Adipocyte (in vitro differentiated cells): Measurements from ENCODE around the gene NFASC.

Experiments
- DNase-seq: peaks from one replicate; pipeline ENCODE4 v3.0.0-alpha.2; 2015; ENCODE audit warnings: low read depth
- H3K27me3 ChIP-seq: replicated peaks from 2 replicates; pipeline ENCODE4 v1.7.0; 2013; ENCODE audit warnings: mild to moderate bottlenecking, low read length, moderate library complexity; ENCODE audit not compliant: control insufficient read depth, insufficient read depth
- H3K36me3 ChIP-seq: 2 replicates; pipeline ENCODE4 v1.7.0; 2013; ENCODE audit warnings: low read length, mild to moderate bottlenecking, moderate library complexity; ENCODE audit not compliant: control insufficient read depth, insufficient read depth, severe bottlenecking
- H3K4me1 ChIP-seq: 2 replicates; pipeline ENCODE4 v1.7.0; 2013; ENCODE audit warnings: mild to moderate bottlenecking, low read length, moderate library complexity; ENCODE audit not compliant: control insufficient read depth, insufficient read depth
- H3K4me3 ChIP-seq: 2 replicates; pipeline ENCODE4 v1.7.0; 2013; ENCODE audit warnings: mild to moderate bottlenecking, low read length, moderate library complexity
- H3K9ac ChIP-seq: 2 replicates; pipeline ENCODE4 v1.7.0; 2013; ENCODE audit warnings: mild to moderate bottlenecking, low read length, moderate library complexity
- H3K9me3 ChIP-seq: 2 replicates; pipeline ENCODE4 v1.7.0; 2013; ENCODE audit warnings: mild to moderate bottlenecking, low read length, moderate library complexity; ENCODE audit not compliant: control insufficient read depth

Gene NFASC

GRCh38 chr1:205059660-205060059, 189.0 kb downstream of the NFASC start:
- H3K9me3 ChIP-seq: no peaks in the 10 kb centered on the region
- H3K36me3 ChIP-seq: no peaks in the 10 kb centered on the region
- no peaks in the 10 kb centered on the region for H3K4me1 ChIP-seq
- no peak for DNase-seq
- no peak overlapping the region for H3K4me3 ChIP-seq
- peaks cover 42% of the 10 kb centered on the region for H3K27me3 ChIP-seq
- no peak overlapping the region for H3K9ac ChIP-seq

DNA sequence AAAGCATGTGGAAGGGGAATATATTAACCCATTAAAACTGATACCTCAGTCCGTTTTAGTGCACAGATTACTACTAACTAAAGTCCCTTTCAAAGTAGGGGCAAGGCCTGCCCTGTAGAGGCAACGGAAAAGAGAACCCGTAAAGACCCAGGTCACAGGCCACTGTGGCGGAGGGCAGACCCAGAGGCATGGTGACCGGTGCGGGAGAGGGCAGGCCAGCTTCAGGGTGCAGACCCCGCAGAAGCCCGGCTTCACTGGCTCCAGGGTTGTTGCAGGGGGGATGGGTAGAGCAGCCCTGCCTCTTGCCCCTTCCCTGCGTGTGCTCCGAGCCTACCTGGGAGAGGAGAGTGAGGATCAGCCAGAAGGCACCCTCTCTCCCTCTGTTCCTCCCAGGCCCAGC, 190.1 kb downstream of the NFASC start:
- Histone ChIP-seq H3K36me3 (no peaks in the 10 kb centered on the region), H3K27me3 (peaks cover 32% of the 10 kb centered on the region), H3K9ac (no peak overlapping the region), H3K4me3 (no peak overlapping the region), H3K4me1 (no peaks in the 10 kb centered on the region), H3K9me3 (no peaks in the 10 kb centered on the region)
- DNase-seq: no peak

DNA sequence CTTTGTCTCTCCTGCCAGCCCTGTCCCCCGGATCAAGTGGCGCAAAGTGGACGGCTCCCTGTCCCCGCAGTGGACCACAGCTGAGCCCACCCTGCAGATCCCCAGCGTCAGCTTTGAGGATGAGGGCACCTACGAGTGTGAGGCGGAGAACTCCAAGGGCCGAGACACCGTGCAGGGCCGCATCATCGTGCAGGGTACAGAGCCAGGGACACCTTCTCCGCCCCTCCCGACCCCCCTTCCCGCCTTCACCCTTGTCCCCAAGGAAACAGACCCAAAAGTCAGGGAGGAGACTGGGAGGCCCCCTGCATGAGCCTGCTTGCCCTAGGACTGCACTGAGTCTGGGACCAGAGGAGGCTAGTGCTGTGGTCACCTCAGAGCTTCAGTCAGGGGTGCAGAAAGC, 190.6 kb downstream of the NFASC start:
- no peak overlapping the region for H3K9ac ChIP-seq
- H3K27me3 ChIP-seq: peaks cover 29% of the 10 kb centered on the region
- no peak overlapping the region for H3K4me3 ChIP-seq
- no peak for DNase-seq
- no peaks in the 10 kb centered on the region for H3K4me1 ChIP-seq
- H3K9me3 ChIP-seq: no peaks in the 10 kb centered on the region
- no peaks in the 10 kb centered on the region for H3K36me3 ChIP-seq

GRCh38 chr1:205061665-205062069, 191.0 kb downstream of the NFASC start:
- Histone ChIP-seq H3K27me3 (peaks cover 24% of the 10 kb centered on the region), H3K4me3 (no peak overlapping the region), H3K36me3 (no peaks in the 10 kb centered on the region), H3K4me1 (no peaks in the 10 kb centered on the region), H3K9me3 (no peaks in the 10 kb centered on the region), H3K9ac (no peak overlapping the region)
- DNase-seq: peak; percentile 85

DNA sequence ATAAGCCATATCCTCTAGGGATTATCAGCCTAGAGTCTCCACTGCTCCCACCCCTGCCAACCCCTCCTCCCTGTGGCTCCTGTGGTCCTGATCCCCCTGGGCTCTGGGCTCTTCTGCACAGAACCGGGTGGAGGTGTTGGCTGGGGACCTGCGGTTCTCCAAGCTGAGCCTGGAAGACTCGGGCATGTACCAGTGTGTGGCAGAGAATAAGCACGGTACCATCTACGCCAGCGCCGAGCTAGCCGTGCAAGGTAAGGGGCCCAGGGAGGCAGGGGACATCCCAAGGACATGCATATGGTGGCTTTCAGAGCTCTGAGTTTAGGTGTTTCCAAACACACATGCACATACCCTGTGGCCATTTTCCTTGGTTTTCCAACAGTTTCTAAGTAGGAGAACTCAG, 191.7 kb downstream of the NFASC start:
- DNase-seq: no peak
- Histone ChIP-seq H3K27me3 (peaks cover 18% of the 10 kb centered on the region), H3K36me3 (no peaks in the 10 kb centered on the region), H3K4me3 (no peak overlapping the region), H3K9ac (no peak overlapping the region), H3K4me1 (no peaks in the 10 kb centered on the region), H3K9me3 (no peaks in the 10 kb centered on the region)

DNA sequence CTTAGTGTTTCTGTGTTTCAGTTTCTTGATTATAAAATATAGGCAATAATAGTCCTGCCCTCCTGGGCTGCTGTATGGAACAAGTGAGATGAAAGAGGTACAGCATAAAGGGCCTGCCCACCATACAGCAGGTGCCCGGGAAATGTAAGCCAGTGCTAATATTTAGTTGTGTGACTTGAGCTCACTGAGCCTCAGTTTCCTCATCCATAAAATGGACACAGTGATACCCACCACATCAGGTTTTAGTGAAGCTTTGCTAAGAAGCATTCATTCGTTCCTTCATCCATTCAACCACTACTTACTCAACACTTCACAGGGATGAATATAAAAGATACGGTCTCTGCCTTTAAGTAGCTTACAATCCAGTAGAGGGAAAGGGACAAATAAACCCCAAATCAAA, 192.2 kb downstream of the NFASC start:
- DNase-seq: no peak
- H3K9me3 ChIP-seq: no peaks in the 10 kb centered on the region
- no peak overlapping the region for H3K4me3 ChIP-seq
- H3K36me3 ChIP-seq: no peaks in the 10 kb centered on the region
- H3K27me3 ChIP-seq: peaks cover 16% of the 10 kb centered on the region
- no peaks in the 10 kb centered on the region for H3K4me1 ChIP-seq
- H3K9ac ChIP-seq: no peak overlapping the region

DNA sequence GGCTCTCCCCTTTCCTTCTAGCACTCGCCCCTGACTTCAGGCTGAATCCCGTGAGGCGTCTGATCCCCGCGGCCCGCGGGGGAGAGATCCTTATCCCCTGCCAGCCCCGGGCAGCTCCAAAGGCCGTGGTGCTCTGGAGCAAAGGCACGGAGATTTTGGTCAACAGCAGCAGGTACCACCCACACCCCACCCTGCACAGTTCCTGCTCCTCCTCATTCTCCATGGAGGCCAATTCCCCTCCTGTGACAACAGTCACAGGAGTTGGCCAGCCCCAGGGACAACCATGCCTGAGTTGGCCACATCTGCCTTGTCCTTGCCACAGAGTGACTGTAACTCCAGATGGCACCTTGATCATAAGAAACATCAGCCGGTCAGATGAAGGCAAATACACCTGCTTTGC, 193.6 kb downstream of the NFASC start:
- no peak overlapping the region for H3K9ac ChIP-seq
- peaks cover 9% of the 10 kb centered on the region for H3K27me3 ChIP-seq
- no peaks in the 10 kb centered on the region for H3K36me3 ChIP-seq
- no peak overlapping the region for H3K4me3 ChIP-seq
- no peaks in the 10 kb centered on the region for H3K9me3 ChIP-seq
- no peak for DNase-seq
- H3K4me1 ChIP-seq: peaks cover 11% of the 10 kb centered on the region

DNA sequence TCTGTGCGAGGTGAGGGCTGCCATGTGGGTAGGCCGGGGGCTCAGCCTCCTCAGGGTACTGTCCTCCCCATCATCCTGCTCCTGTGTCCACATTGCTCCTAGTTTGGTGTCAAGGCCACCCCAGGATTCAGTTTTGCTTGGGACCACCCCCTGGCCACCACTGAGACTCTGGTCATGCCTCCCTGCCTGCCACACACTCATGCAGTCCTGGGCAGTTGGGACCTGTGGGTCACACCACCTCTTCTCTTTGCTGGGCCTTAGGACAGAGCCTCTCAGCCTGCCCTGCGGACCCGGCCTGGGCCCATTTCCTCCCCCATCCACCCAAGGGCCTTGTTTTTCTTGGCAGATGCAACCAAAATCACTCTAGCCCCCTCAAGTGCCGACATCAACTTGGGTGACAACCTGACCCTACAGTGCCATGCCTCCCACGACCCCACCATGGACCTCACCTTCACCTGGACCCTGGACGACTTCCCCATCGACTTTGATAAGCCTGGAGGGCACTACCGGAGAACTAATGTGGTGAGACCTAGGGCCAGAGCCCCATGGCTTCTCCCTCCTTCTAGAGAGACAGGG, 194.2 kb downstream of the NFASC start:
- no peak for DNase-seq
- Histone ChIP-seq H3K36me3 (no peaks in the 10 kb centered on the region), H3K9me3 (no peaks in the 10 kb centered on the region), H3K9ac (no peak overlapping the region), H3K4me1 (peaks cover 11% of the 10 kb centered on the region), H3K27me3 (peaks cover 3% of the 10 kb centered on the region), H3K4me3 (no peak overlapping the region)

GRCh38 chr1:205065666-205066065, 195.0 kb downstream of the NFASC start:
- H3K27me3 ChIP-seq: peaks cover 3% of the 10 kb centered on the region
- no peaks in the 10 kb centered on the region for H3K36me3 ChIP-seq
- no peak overlapping the region for H3K4me3 ChIP-seq
- DNase-seq: no peak
- no peaks in the 10 kb centered on the region for H3K9me3 ChIP-seq
- peaks cover 11% of the 10 kb centered on the region for H3K4me1 ChIP-seq
- no peak overlapping the region for H3K9ac ChIP-seq

DNA sequence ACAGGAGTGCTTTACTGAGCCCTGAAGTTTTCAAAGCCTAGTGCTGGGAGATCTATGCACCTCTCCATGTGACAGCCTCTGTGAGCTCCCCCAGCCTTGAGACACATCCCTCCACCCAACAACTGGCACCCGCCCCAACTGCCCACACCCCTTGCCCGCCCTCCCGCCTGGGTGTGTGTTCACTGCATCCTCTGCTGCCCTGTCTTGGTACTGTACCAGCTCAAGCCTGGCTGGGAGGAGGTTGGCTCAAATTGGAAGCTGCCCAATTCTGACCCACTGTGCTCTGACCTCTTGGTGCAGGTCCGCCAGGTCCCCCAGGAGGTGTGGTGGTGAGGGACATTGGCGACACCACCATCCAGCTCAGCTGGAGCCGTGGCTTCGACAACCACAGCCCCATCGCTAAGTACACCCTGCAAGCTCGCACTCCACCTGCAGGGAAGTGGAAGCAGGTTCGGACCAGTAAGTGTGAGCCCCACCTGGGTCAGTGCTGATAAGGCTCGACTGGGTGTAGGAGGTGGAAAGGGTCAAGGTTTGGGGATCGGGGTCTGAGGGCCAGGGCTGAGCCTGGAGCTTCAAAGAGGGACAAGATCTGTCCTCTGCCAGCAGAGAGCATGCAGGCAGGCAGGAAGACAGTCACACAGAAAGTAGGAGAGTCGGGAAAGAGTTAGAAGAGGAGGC, 195.6 kb downstream of the NFASC start:
- Histone ChIP-seq H3K27me3 (peaks cover 3% of the 10 kb centered on the region), H3K36me3 (no peaks in the 10 kb centered on the region), H3K9ac (no peak overlapping the region), H3K4me3 (no peak overlapping the region), H3K9me3 (no peaks in the 10 kb centered on the region), H3K4me1 (peaks cover 11% of the 10 kb centered on the region)
- no peak for DNase-seq

- H3K4me1 ChIP-seq: peaks cover 11% of the 10 kb centered on the region
- no peak overlapping the region for H3K4me3 ChIP-seq
- H3K27me3 ChIP-seq: peaks cover 1% of the 10 kb centered on the region
- H3K9ac ChIP-seq: no peak overlapping the region
- H3K9me3 ChIP-seq: no peaks in the 10 kb centered on the region
- no peaks in the 10 kb centered on the region for H3K36me3 ChIP-seq
- no peak for DNase-seq
Measured at GRCh38 chr1:205067031-205067430, 196.4 kb downstream of the NFASC start.

- Histone ChIP-seq H3K4me3 (no peak overlapping the region), H3K9ac (no peak overlapping the region), H3K4me1 (peaks cover 11% of the 10 kb centered on the region), H3K9me3 (no peaks in the 10 kb centered on the region), H3K36me3 (no peaks in the 10 kb centered on the region), H3K27me3 (no peaks in the 10 kb centered on the region)
- no peak for DNase-seq
Measured at GRCh38 chr1:205068001-205068400, 197.3 kb downstream of the NFASC start.
